Mesodermal cell (in vitro differentiated cells): Measurements from ENCODE around the gene GLI3.

ENCODE experiments used
- H3K27ac ChIP-seq: 2 replicates; pipeline ENCODE4 v1.7.0; 2013; ENCODE audit warnings: mild to moderate bottlenecking, low read depth, low read length, moderate library complexity; ENCODE audit not compliant: severe bottlenecking
- H3K36me3 ChIP-seq: 2 replicates; pipeline ENCODE4 v1.7.1; 2013; ENCODE audit warnings: mild to moderate bottlenecking, low read length, moderate library complexity; ENCODE audit not compliant: control insufficient read depth, insufficient read depth
- H3K4me1 ChIP-seq: one replicate; pipeline ENCODE4 v1.7.1; 2013; ENCODE audit warnings: mild to moderate bottlenecking, low read length; ENCODE audit not compliant: insufficient read depth, control insufficient read depth, poor library complexity, severe bottlenecking
- H3K4me3 ChIP-seq: 2 replicates; pipeline ENCODE4 v1.7.0; 2013; ENCODE audit warnings: low read length, control low read depth, mild to moderate bottlenecking; ENCODE audit not compliant: insufficient read depth, poor library complexity, severe bottlenecking; ENCODE audit errors: extremely low read depth
- H3K9me3 ChIP-seq: 2 replicates; pipeline ENCODE4 v1.7.1; 2013; ENCODE audit warnings: mild to moderate bottlenecking, low read length, moderate library complexity; ENCODE audit not compliant: control insufficient read depth
- WGBS, 2 experiments: methylation state at CpG; one replicate each; pipeline ENCODE4 v1.1.5; 2013; ENCODE audit warnings: missing lambda C conversion rate in 2 of 2; ENCODE audit not compliant: insufficient coverage in 2 of 2; 5-methylcytosine and 5-hydroxymethylcytosine counted together

Gene GLI3

DNA sequence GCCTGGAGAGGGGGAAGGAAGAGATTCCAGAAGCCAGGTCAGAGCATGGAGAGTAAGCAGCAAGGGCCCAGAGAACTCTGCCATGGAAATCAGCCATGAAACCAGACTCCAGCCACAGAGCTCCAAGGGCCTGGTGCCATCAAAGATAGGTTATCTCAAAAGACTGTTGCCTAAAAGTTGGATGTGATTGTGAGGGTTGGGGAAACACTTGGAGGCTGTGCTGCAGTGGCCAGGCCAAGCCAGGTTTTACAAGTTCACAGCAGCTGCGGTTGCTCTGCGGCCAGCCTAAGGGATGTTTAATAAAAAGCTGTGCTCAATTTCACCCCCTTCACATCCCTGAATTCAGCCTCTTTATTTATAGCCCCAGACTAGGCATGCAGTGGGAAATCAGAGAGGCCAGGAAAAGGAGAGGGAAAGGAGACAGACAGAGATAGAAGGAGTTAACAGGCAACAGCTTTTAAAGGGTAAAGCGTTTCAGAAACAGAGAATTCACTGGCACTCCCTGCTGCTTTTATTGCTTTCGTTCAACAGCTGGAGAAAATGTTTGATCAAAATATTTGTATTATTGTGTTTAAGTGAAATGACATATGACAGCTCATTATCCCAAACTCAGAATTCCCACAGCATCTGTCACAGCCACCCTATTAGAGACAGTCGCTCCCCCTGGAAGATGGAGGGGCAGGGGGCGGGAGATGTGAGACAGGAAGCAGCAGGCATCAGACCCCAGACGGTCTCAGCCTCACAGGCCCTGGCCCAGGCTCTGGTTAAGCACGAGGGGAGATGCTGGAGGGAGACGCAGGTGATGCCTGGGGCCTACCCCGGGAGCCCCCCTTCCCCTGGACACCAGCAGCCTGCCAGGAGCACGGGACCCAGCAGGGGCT lies 140.1 kb downstream of the GLI3 start:
- Histone ChIP-seq H3K4me1 (peaks cover 29% of the 10 kb centered on the region), H3K9me3 (no peaks in the 10 kb centered on the region), H3K4me3 (no peak overlapping the region), H3K36me3 (peaks cover 31% of the 10 kb centered on the region), H3K27ac (peak overlapping the region; percentile 79)
- 62 to 85% methylated on average over 4 to 7 of the region's 11 CpGs for WGBS, 2 experiments

GRCh38 chr7:42096268-42096667 lies 140.7 kb downstream of the GLI3 start:
- peak overlapping the region; percentile 79 for H3K27ac ChIP-seq
- H3K9me3 ChIP-seq: no peaks in the 10 kb centered on the region
- H3K4me1 ChIP-seq: peaks cover 34% of the 10 kb centered on the region
- no peak overlapping the region for H3K4me3 ChIP-seq
- WGBS, 2 experiments: 84 to 91% methylated on average over 7 of the region's 8 CpGs
- peaks cover 30% of the 10 kb centered on the region for H3K36me3 ChIP-seq

- H3K27ac ChIP-seq: no peak overlapping the region
- WGBS, 2 experiments: 91 to 95% methylated on average over 7 of the region's 7 CpGs
- H3K9me3 ChIP-seq: no peaks in the 10 kb centered on the region
- peaks cover 25% of the 10 kb centered on the region for H3K36me3 ChIP-seq
- peaks cover 39% of the 10 kb centered on the region for H3K4me1 ChIP-seq
- no peak overlapping the region for H3K4me3 ChIP-seq
Measured at GRCh38 chr7:42095791-42096190, 141.2 kb downstream of the GLI3 start.

DNA sequence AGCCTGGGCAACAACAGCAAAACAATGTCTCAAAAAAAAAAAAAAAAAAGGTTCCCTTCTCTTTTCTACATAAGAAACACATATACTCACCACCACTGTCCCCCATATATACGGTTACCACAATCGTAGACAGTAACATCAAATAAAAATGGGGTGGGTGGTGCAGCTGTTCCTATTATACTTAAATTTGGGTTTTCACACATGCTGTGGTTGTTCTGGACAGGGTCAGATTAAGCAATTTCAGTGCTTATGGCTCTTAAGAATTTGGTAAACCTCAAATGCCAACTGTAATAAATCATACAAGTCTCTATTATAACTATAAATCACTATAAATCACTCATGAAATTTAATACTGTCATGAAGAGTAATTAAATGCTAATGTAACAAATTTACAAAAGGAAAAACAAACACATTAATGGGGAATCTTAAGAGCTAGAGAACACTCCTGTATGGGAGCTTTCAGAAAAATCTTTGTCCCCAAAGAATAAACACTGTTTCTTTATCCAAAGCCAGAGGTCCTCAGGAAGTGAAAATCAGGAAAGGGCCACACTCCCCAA lies 143.6 kb downstream of the GLI3 start:
- no peaks in the 10 kb centered on the region for H3K9me3 ChIP-seq
- WGBS, 2 experiments: no CpG with 5 or more reads among the region's 2 CpGs
- H3K27ac ChIP-seq: no peak overlapping the region
- no peak overlapping the region for H3K4me3 ChIP-seq
- peaks cover 44% of the 10 kb centered on the region for H3K4me1 ChIP-seq
- peaks cover 20% of the 10 kb centered on the region for H3K36me3 ChIP-seq

DNA sequence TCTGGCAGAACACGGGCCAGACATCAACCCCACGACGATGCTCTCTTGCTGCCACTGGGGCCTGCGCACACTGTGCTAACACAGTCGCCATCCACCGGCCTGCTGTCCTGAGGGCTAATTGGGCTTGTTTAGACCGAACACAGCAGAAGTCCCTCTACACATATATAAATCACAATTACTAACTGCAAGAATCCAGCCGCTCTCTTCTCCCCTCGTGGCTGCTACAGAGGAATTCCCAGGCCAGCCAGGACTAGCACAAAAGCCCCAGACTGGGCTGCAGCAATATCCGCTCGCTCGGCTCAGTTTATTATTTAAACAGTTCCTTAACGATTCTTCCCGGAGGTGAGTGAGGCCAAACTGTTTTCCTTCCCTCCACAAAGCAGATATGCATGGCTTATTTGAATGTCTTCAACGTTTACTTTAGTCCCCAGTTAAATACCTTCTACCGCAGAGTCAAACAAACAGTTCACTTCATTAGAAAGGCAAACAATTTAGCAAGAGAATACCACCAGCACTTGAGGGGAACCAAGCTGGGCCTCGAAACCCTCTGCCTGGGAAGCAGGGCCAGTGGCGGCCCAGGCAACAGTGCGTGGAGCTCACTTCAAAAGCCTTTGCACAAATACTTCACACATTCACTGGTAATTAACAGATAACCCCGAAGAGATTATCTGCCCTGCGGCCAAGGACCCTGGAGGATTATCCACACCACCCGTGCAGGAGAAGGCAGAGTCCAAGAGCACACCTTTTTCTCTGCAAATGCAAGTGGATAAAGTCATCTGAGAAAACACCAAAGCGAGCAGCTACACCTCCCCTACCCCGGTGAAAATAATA lies 145.3 kb downstream of the GLI3 start:
- 9 to 17% methylated on average over 14 to 17 of the region's 24 CpGs for WGBS, 2 experiments
- Histone ChIP-seq H3K4me1 (peaks cover 35% of the 10 kb centered on the region), H3K9me3 (no peaks in the 10 kb centered on the region), H3K27ac (peak overlapping the region; percentile 90), H3K36me3 (peaks cover 21% of the 10 kb centered on the region), H3K4me3 (no peak overlapping the region)

DNA sequence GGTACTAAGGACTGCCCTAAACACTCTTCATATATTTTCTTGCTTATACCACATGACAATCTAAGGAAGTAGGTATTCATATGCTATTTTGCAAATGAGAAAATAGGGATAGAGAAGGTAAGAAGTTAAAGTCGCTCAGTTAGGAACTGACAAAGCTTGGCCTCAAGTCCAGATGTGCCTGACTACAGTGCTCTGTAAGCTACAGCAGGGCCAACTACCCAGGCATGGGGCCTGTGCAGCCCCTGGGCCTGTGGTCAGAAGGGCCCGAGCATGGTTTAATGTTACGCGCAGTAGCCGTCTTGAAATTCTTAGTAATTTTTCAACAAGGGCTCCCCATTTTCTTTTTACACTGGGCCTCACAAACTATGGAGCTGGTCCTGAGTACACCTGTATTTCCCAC lies 146.2 kb downstream of the GLI3 start:
- Histone ChIP-seq H3K36me3 (peaks cover 24% of the 10 kb centered on the region), H3K9me3 (no peaks in the 10 kb centered on the region), H3K4me3 (no peak overlapping the region), H3K4me1 (peaks cover 29% of the 10 kb centered on the region), H3K27ac (peak overlapping the region; percentile 90)
- WGBS, 2 experiments: 84 to 95% methylated on average over 5 of the region's 5 CpGs

DNA sequence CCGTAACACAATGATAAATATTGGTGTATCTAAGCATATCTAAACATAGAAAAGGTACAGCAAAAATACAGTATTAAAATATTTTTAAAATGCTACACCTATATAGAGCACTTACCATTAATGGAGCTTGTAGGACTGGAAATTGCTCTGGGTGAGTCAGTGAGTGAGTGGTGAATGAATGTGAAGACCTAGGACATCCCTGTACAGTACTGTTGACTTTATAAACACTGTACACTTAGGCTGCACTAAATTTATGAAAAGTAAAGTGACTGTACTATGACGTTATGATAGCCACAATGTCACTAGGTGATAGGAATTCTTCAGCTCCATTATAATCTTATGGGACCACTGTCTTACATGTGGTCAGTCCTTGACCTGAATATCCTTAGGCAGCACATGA lies 147.0 kb downstream of the GLI3 start:
- H3K27ac ChIP-seq: no peak overlapping the region
- WGBS, 2 experiments: 88 to 100% methylated on average over 1 of the region's 2 CpGs
- peaks cover 29% of the 10 kb centered on the region for H3K4me1 ChIP-seq
- no peak overlapping the region for H3K4me3 ChIP-seq
- no peaks in the 10 kb centered on the region for H3K9me3 ChIP-seq
- peaks cover 16% of the 10 kb centered on the region for H3K36me3 ChIP-seq

- peak overlapping the region; percentile 50 for H3K27ac ChIP-seq
Measured at GRCh38 chr7:42087616-42088015, 149.4 kb downstream of the GLI3 start.

DNA sequence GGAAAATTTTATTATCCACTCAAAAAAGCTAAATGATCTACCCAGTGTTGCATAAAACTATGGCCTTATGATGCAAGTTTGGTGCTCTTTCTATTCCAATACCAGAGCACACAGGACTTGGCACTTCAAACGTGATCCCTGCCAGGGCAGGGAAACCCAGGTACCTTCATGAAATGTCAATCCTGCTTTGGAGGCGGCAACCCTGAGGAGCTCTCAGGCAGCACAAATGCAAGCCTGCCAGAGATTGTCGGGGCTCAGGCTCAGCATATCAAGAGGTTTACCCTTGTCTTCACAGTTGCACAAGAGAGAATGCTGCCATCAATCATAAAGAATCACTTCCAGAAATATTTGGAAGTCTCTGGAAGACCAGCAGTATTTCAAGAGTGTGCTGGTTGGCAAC lies 151.5 kb downstream of the GLI3 start:
- Histone ChIP-seq H3K36me3 (peaks cover 24% of the 10 kb centered on the region), H3K4me3 (no peak overlapping the region), H3K9me3 (no peaks in the 10 kb centered on the region), H3K27ac (no peak overlapping the region), H3K4me1 (peaks cover 11% of the 10 kb centered on the region)
- 74 to 76% methylated on average over 3 of the region's 3 CpGs for WGBS, 2 experiments

More at GRCh38 chr7:42087616-42088015, 149.4 kb downstream of the GLI3 start:
- H3K9me3 ChIP-seq: no peaks in the 10 kb centered on the region
- 67% methylated on average over 1 of the region's 2 CpGs; no CpG with 5 or more reads in 1 of the 2 experiments for WGBS, 2 experiments
- H3K4me3 ChIP-seq: no peak overlapping the region
- peaks cover 29% of the 10 kb centered on the region for H3K4me1 ChIP-seq
- peaks cover 16% of the 10 kb centered on the region for H3K36me3 ChIP-seq

DNA sequence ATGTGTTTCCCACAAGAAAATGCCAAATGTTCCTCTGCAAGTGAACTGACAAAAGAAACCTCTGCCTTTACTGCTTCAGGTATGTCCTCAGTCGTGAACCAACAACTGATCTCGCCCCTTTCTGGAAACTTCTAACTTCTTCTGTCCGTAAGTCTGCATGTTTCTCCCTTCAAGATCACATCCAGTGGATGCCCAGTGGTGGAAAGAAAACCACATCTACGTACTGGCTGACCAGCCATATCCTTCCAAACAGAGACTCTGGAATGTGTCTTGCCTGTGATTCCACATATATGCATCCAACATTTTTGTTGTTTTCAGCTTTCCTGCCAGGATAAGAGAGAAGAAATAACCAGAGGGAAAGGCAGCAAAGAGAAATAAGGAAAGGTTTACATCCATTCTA lies 152.7 kb downstream of the GLI3 start:
- Histone ChIP-seq H3K27ac (no peak overlapping the region), H3K4me1 (peaks cover 11% of the 10 kb centered on the region), H3K4me3 (no peak overlapping the region), H3K9me3 (no peaks in the 10 kb centered on the region), H3K36me3 (peaks cover 23% of the 10 kb centered on the region)
- WGBS, 2 experiments: 83 to 93% methylated on average over 3 of the region's 4 CpGs
